Measurements from ENCODE around the gene HNF4A.

The HNF4A gene

DNA sequence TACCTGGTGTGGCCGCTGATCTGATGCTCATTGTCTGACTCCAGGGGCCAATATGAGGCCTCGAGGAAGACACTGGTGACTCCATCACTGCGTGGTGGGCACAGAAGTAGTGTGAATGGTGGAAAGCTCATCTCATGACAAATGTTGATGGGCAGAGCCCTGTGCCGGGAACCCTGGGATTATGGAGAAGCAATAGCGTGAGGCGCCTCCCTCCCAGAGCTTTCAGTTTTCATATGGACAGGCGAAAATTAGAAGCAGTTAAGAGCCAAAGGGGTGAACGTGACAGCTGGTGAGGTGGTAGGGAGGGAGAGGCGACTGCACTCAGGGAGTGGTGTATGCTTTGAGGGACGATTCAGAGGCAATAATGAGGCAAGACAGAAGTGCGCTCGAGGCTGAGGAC is 80.9 kb downstream of the HNF4A start:
- no peak for DNase-seq (ENCODE audit: extremely low read depth in 1 of 2, low read depth in 1 of 2)

DNA sequence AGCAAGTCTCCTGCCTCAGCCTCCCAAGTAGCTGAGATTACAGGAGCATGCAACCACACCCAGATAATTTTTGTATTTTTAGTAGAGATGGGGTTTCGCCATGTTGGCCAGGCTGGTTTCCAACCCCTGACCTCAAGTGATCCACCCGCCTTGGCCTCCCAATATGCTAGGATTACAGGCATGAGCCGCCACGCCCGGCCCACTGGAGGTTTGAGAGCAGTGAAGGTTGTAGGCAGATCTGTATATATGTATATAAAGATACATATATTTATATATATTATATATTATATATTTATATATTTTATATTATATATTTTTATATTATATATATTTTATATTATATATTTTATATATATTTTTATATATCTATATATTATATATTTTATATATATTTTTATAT is 82.0 kb downstream of the HNF4A start:
- no peak for DNase-seq (ENCODE audit: extremely low read depth in 1 of 2, low read depth in 1 of 2)

DNA sequence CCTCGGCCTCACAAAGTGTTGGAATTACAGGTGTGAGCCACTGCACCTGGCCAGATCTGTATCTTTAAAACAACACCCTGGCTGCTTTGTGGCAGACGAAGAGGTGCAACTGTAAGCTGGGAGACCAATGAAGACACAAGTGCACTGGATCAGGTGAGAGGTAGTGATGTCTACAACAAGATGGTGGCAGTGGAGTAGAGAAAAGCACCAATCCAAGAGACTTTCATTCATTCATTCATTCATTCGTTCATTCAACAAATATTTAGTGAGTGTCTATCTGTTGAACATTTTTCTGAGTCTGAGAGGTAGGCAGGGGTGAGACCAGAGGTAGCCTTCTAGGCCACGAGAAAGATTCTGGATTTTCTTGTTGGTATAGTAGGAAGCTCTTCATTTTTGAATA is 83.3 kb downstream of the HNF4A start:
- DNase-seq (ENCODE audit: extremely low read depth in 1 of 2, low read depth in 1 of 2) = no peak

DNA sequence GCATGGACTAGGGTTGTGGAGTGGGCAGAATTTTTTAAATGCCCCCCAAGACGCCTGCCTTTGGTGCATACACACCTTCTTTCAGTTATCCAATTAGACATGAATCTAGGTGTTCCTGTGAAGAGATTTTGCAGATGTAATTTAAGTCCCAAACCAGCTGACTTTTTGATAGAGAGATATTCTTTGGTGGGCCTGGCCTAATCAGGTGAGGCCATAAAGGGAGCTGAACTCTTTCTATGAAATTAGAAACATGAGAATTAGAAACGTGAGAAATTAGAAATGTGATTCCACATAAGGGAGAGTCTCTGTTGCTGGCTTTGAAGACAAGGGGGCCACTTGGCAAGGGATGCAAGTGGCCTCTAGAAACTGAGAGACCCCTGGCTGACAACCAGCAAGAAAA is 83.8 kb downstream of the HNF4A start:
- no peak for DNase-seq (ENCODE audit: extremely low read depth in 1 of 2, low read depth in 1 of 2)

DNA sequence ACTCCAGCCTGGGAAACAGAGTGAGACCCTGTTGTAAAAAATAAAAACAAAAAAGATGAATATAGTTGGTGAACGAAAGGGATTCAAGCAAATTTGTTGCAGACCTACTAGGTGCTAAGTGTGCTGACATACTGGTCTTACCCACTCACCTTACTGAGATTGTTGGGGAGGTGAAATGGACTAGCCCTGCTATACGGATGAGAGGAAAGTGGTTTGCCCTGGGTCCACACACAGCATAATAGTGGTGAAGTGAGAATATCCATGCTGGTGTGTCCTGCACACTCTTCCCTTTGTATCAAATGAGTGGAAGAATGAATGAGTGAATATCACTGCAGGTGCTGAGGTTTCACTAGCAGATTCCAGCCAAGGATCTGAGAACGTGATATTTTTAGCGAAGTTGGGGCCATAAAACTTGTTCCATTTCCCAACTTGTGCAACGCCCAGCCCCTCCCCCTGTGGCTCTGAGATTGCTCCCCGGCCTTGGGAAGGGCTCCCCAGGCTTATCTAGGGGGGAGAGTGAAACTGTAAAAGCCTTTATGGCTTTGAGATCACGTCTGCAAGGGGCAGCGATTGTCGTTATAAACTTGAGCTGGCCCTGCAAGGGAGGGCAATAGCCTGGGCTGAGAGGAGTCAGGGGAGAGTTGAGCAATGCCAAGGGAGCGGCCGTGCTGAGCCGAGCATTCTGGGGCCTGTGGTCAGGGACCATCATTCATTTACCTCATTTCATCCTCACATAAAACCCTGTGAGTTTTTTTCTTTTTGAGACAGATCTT is 87.0 kb downstream of the HNF4A start:
- no peak for DNase-seq (ENCODE audit: extremely low read depth in 1 of 2, low read depth in 1 of 2)

- DNase-seq (ENCODE audit: extremely low read depth in 1 of 2, low read depth in 1 of 2) = no peak
Measured at GRCh38 chr20:44445742-44446710, 90.5 kb downstream of the HNF4A start.

- no peak for DNase-seq (ENCODE audit: extremely low read depth in 1 of 2, low read depth in 1 of 2)
Measured at GRCh38 chr20:44447827-44448419, 92.4 kb downstream of the HNF4A start.

DNA sequence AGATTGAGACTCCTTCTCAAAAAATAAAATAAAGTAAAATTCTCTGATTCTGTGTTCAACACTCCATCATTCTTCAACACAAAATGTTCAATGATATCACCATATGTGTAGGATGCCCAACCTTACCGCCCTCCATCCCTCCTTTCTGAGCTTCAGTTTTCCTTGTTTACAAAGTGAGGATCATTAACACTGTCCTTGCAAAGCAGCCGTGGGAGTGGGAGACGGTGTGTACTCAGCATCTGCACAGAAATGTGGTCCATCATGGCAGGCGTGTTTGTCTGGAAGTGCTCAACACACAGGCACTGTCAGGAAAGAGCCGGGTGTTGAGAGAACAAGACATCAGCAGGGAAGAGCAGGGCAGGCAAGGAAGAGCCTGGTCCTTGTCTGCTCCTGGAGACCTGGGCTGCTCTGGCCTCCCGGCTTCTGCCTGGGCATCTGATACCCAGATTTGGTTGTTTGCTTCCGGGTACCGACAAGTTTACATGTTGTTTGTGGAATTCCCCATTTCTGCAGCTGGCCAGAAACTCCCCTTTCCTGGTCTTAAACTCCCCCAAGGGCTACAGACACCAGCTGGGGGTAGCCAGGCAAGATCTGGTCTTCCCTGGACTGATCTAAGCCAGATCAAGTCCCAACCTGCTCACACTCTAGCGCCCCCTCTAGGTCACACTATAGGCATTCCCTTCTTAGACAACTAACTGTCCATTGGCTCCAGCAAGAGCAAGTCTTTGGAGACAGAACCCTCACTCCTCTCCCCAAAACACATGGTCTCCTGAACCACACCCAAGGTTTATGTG is 93.5 kb downstream of the HNF4A start:
- no peak for DNase-seq (ENCODE audit: extremely low read depth in 1 of 2, low read depth in 1 of 2)

GRCh38 chr20:44449864-44450263 is 94.4 kb downstream of the HNF4A start:
- DNase-seq (ENCODE audit: extremely low read depth in 1 of 2, low read depth in 1 of 2) = no peak

- no peak for DNase-seq (ENCODE audit: extremely low read depth in 1 of 2, low read depth in 1 of 2)
Measured at GRCh38 chr20:44450281-44450889, 94.9 kb downstream of the HNF4A start.

- DNase-seq (ENCODE audit: extremely low read depth in 1 of 2, low read depth in 1 of 2) = no peak
Measured at GRCh38 chr20:44450903-44451450, 95.5 kb downstream of the HNF4A start.

DNA sequence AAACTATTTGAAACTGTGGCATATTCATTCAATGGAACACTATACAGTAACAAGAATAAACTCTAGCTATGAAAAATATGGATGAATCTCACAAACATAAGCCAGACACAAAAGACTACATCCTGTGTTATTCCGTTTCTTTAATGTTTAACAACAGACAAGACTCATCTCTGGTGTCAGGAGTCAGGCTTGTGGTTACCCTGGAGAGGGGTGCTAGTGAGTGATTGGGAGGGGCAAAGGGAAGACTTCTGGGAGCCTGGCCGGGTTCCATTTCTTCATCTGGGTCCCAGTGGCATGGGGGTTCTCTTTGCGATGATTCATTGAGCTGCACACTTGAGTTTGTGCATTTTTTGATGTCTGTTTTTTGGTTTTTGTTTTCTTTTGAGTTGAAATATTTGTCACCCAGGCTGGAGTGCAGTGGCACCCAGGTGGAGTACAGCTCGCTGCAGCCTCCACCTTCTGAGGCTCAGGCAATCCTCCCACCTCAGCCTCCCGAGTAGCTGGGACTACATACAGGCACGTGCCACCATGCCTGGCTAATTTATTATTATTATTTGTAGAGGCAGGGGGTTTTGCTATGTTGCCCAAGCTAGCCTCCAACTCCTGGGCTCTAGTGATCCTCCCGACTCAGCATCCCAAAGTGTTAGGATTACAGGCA is 98.9 kb downstream of the HNF4A start:
- DNase-seq (ENCODE audit: extremely low read depth in 1 of 2, low read depth in 1 of 2) = no peak

- DNase-seq (ENCODE audit: extremely low read depth in 1 of 2, low read depth in 1 of 2) = no peak
Measured at GRCh38 chr20:44455126-44455525, 99.6 kb downstream of the HNF4A start.

GRCh38 chr20:44456611-44457010 is 101.1 kb downstream of the HNF4A start:
- DNase-seq (ENCODE audit: extremely low read depth in 1 of 2, low read depth in 1 of 2) = no peak

DNA sequence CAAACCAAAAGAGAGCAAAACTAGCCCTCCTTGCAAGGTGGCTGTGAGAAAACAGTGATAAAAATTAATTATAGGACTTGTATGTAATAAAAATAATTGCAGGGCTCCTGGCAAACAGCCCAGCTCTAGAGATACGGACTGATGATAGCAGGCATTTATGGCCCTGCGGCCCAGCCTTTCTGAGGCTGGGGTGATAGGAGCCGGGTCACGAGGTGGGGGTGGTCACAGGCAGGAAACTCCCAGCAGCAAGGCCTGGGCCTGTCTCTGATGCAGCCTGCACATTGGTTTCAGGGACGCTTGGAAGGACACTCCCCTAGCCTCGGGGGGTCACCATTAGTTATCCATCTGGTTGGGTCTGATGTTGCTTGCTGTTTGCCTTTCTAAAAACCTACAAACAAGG is 101.5 kb downstream of the HNF4A start:
- DNase-seq (ENCODE audit: extremely low read depth in 1 of 2, low read depth in 1 of 2) = no peak

- DNase-seq (ENCODE audit: extremely low read depth in 1 of 2, low read depth in 1 of 2) = no peak
Measured at GRCh38 chr20:44459271-44459670, 103.8 kb downstream of the HNF4A start.

- DNase-seq (ENCODE audit: extremely low read depth in 1 of 2, low read depth in 1 of 2) = no peak
Measured at GRCh38 chr20:44460795-44461141, 105.3 kb downstream of the HNF4A start.

DNA sequence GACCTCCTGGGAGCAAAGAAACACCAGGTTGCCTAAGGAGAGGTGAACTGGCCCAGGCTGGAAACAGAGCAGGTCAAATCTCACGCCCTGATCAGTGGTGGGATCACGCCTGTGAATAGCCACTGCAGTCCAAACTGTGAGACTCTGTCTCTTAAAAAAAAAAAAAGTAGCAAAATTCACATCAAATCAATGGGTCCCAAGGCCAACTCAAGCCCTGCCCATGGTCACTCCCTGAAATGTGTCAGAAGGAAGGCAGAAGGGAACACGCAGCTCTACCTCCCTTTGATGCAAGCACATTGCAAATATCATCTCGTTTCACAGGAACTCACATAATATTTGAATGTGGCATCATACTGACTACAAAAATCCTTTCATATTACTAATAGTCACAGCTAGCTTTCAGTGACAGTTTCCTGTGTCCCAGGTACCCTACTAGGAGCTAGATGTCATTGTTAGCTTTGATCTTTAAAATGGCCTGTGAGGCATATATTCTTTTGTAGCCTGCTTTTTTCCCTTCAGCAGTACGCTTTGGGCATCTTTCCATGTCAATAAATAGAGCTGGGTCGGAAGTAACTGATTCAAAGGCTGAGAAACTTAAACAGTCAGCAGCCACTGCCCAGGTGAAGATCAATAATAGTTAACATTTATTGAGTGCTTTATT is 105.8 kb downstream of the HNF4A start:
- DNase-seq (ENCODE audit: extremely low read depth in 1 of 2, low read depth in 1 of 2) = no peak

- no peak for DNase-seq (ENCODE audit: extremely low read depth in 1 of 2, low read depth in 1 of 2)
Measured at GRCh38 chr20:44461803-44462174, 106.3 kb downstream of the HNF4A start.

All from activated CD8-positive, alpha-beta memory T cell treated with anti-CD3 and anti-CD28 coated beads for 1 hour (primary cell).